ENCODE data around the gene MTCH1. TPM values are rescaled to one million over a fixed set of nuclear protein-coding genes. Genes with fewer than 3 reads are reported as not detected.

Gene MTCH1
- total RNA-seq, 1 donor from 2014 or later, result 163 TPM

DNA sequence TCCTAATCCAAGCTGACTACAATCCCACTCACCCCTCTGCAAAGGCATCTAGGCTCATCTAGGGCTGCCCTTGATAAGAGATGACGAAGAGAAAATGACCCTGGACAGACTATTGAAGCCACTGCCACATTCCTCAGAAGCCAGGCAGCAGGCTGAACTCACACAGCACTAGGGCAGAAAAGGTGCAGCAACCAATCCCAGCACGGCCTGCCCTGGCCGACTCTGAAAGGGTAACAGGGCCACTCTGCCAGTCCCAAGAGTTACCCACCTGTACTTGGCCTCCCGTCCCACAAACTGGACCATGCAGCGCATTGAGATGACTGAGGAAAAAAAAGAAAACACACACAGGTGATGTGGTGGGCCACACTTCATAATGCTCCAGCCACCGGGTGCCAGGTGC lies 9.1 kb downstream of the MTCH1 start:
- H3K27ac Mint-ChIP-seq, result no peak overlapping the region
- H3K27me3 Mint-ChIP-seq, result no peaks in the 10 kb centered on the region
- H3K4me3 Mint-ChIP-seq, result no peak overlapping the region
- H3K9me3 Mint-ChIP-seq, result no peaks in the 10 kb centered on the region
- no peak for DNase-seq (ENCODE audit: extremely low spot score, unreplicated experiment)
- H3K4me1 Mint-ChIP-seq (ENCODE audit: unreplicated experiment), result peaks cover 22% of the 10 kb centered on the region
- peaks cover 21% of the 10 kb centered on the region for H3K36me3 Mint-ChIP-seq
- TF ChIP-seq, protein P1, sequence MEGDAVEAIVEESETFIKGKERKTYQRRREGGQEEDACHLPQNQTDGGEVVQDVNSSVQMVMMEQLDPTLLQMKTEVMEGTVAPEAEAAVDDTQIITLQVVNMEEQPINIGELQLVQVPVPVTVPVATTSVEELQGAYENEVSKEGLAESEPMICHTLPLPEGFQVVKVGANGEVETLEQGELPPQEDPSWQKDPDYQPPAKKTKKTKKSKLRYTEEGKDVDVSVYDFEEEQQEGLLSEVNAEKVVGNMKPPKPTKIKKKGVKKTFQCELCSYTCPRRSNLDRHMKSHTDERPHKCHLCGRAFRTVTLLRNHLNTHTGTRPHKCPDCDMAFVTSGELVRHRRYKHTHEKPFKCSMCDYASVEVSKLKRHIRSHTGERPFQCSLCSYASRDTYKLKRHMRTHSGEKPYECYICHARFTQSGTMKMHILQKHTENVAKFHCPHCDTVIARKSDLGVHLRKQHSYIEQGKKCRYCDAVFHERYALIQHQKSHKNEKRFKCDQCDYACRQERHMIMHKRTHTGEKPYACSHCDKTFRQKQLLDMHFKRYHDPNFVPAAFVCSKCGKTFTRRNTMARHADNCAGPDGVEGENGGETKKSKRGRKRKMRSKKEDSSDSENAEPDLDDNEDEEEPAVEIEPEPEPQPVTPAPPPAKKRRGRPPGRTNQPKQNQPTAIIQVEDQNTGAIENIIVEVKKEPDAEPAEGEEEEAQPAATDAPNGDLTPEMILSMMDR (conservative IDR thresholded peaks at IDR 0.05), result no peak

DNA sequence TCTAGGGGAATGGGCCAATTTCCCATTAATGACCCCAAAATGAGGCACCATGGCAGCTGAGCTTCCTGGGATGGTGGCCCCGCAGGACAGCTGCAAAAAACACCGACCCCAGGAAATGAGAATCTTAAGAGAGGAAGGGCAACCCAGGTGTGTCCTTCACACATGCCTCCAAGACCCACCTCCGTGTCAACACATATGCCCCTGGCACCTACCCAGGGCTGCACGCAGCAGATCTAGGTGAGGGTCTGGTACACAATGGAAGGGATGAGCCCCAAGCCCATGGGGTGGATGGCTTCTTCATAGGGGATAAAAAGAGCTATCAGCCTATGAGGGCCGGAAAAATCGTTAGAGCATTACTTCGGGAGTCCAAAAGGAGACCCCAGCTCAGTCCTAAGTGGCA lies 9.5 kb downstream of the MTCH1 start:
- Mint-ChIP-seq H3K36me3 (peaks cover 18% of the 10 kb centered on the region), H3K27me3 (no peaks in the 10 kb centered on the region), H3K27ac (no peak overlapping the region), H3K4me1 (ENCODE audit: unreplicated experiment) (peaks cover 18% of the 10 kb centered on the region), H3K9me3 (no peaks in the 10 kb centered on the region), H3K4me3 (no peak overlapping the region)
- DNase-seq (ENCODE audit: extremely low spot score, unreplicated experiment), result no peak
- TF ChIP-seq, protein P1 (conservative IDR thresholded peaks at IDR 0.05), result no peak

DNA sequence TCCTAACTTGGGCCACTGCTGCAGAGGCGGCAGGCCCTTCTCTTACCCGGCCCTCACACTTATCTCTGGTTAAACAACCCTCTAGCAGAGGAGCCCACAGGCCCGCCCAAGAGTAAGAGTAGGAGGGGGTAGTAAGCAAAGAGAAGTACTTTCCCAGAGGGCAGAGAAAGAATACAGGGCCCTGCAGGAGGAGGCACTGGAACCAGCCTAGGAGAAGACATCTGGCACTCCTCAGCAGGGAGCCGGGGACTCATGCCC lies 10.1 kb downstream of the MTCH1 start:
- Mint-ChIP-seq H3K4me3 (no peak overlapping the region), H3K4me1 (ENCODE audit: unreplicated experiment) (peaks cover 16% of the 10 kb centered on the region), H3K27ac (no peak overlapping the region), H3K36me3 (peaks cover 18% of the 10 kb centered on the region), H3K9me3 (no peaks in the 10 kb centered on the region), H3K27me3 (no peaks in the 10 kb centered on the region)
- DNase-seq (ENCODE audit: extremely low spot score, unreplicated experiment), result no peak
- TF ChIP-seq, protein P1 (conservative IDR thresholded peaks at IDR 0.05), result no peak

DNA sequence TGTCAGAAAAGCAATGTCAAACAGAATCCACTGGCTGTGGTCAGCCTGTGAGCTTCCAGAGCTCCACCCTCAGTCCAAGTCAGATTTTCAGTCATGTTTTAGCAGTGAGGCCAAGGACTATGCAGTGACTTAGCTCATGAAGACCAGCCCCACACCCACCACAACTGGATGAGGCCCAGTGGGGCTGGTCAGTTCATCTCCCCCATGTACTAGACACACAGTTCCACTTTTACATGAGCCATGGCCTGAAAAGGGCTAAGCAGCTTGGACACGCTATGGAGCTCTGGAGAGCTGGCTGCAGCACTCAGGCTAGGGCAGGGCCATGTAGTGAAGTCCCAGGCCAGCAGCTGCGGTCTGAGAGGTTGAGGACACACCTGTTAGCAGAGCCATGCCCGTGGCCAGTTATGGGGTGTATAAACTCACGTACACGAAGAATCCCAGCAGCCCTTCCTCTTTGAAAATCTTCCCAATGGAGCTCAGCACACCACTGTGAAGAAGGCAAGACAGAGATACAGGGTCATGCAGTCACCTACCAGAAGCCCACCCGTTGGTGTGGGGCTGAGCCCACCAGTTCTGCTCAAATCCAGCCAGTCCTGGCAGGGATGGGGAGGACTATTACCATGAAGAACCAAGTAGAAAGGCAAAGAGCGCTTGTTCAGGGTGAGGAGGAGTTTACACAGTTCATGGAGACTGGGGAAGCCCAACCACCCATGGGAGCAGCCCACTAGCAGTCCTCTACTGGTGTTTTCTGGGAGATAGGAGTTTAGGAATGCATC lies 10.6 kb downstream of the MTCH1 start:
- H3K27me3 Mint-ChIP-seq, result no peaks in the 10 kb centered on the region
- TF ChIP-seq, protein P1 (conservative IDR thresholded peaks at IDR 0.05), result no peak
- no peaks in the 10 kb centered on the region for H3K9me3 Mint-ChIP-seq
- H3K27ac Mint-ChIP-seq, result no peak overlapping the region
- peaks cover 18% of the 10 kb centered on the region for H3K36me3 Mint-ChIP-seq
- H3K4me1 Mint-ChIP-seq (ENCODE audit: unreplicated experiment), result peaks cover 11% of the 10 kb centered on the region
- H3K4me3 Mint-ChIP-seq, result no peak overlapping the region
- no peak for DNase-seq (ENCODE audit: extremely low spot score, unreplicated experiment)

DNA sequence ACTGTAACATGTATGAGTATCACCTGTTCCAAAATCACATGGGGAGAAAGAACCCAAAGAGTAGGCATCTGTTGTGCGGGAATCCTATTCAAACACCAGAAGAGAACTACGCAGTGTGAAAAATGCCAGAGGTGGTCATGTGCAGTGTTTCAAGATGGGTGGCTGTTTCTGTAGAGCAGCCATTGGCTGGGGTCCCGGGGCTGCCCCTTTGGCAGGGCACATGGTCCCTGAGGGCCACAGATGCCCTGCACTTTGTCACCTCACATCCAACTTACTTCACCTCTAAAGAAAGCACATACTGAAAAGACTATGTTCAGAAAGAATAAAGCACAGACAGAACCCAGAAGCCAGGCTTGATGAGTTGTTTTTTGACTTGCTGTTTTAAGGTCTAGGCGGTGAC lies 12.3 kb downstream of the MTCH1 start:
- H3K4me3 Mint-ChIP-seq, result no peak overlapping the region
- H3K36me3 Mint-ChIP-seq, result peaks cover 21% of the 10 kb centered on the region
- H3K9me3 Mint-ChIP-seq, result no peaks in the 10 kb centered on the region
- TF ChIP-seq, protein P1 (conservative IDR thresholded peaks at IDR 0.05), result no peak
- H3K4me1 Mint-ChIP-seq (ENCODE audit: unreplicated experiment), result no peaks in the 10 kb centered on the region
- DNase-seq (ENCODE audit: extremely low spot score, unreplicated experiment), result no peak
- H3K27ac Mint-ChIP-seq, result no peak overlapping the region
- H3K27me3 Mint-ChIP-seq, result no peaks in the 10 kb centered on the region

DNA sequence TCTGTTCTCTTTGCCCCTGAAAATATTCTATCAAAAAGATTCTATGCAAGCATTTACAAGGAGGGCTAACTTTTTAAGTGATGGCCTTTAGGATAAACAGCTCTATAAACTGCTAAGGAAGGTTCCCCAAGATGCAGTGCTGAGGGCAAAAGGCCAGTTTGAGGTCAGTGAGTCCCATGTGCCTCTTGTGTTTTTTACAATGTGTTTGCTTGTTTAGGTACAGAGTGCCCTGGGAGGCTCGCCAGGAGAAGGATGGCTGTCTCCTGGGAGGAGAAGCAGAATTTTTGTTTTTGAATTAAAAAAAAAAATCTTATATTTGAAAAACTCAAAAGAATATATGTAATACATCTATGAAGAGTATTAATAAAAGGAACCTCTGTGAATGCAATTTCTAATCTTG lies 12.8 kb downstream of the MTCH1 start:
- no peak overlapping the region for H3K27ac Mint-ChIP-seq

More for the DNA sequence above, 12.8 kb downstream of the MTCH1 start:
- DNase-seq (ENCODE audit: extremely low spot score, unreplicated experiment), result no peak
- H3K27me3 Mint-ChIP-seq, result no peaks in the 10 kb centered on the region
- TF ChIP-seq, protein P1 (conservative IDR thresholded peaks at IDR 0.05), result no peak
- H3K36me3 Mint-ChIP-seq, result peaks cover 23% of the 10 kb centered on the region
- no peaks in the 10 kb centered on the region for H3K9me3 Mint-ChIP-seq
- no peak overlapping the region for H3K4me3 Mint-ChIP-seq
- H3K4me1 Mint-ChIP-seq (ENCODE audit: unreplicated experiment), result no peaks in the 10 kb centered on the region
